IMR-90 (cell line): Measurements from ENCODE around the gene JAKMIP2.

ENCODE experiments used
- BHLHE40 ChIP-seq: fragments of 150-350 bp; IDR thresholded peaks from 2 replicates; pipeline ENCODE4 v1.6.1; 2016; ENCODE audit warnings: mild to moderate bottlenecking, low read depth, low read length
- CEBPB ChIP-seq: IDR thresholded peaks from 2 replicates; pipeline ENCODE4 v1.6.1; 2012; ENCODE audit warnings: low read depth, low read length, improper control_type of control experiment
- CHD1 ChIP-seq: IDR thresholded peaks from 2 replicates; pipeline ENCODE4 v1.6.1; 2012; ENCODE audit warnings: low read depth, low read length, improper control_type of control experiment
- FOS ChIP-seq: fragments of 150-350 bp; IDR thresholded peaks from 2 replicates; pipeline ENCODE4 v1.6.1; 2016; ENCODE audit warnings: low read depth, low read length
- MAFK ChIP-seq: IDR thresholded peaks from 2 replicates; pipeline ENCODE4 v1.6.1; 2012; ENCODE audit warnings: low read depth, low read length, improper control_type of control experiment
- MXI1 ChIP-seq: IDR thresholded peaks from 2 replicates; pipeline ENCODE4 v1.6.1; 2012; ENCODE audit warnings: low read depth, mild to moderate bottlenecking, low read length, moderate library complexity, borderline replicate concordance
- NFE2L2 ChIP-seq: fragments of 150-350 bp; IDR thresholded peaks from 2 replicates; pipeline ENCODE4 v1.6.1; 2016; ENCODE audit warnings: low read depth, mild to moderate bottlenecking, low read length
- POLR2A ChIP-seq: IDR thresholded peaks from 2 replicates; pipeline ENCODE4 v1.6.1; 2012; ENCODE audit warnings: mild to moderate bottlenecking, low read depth, low read length
- RAD21 ChIP-seq: IDR thresholded peaks from 2 replicates; pipeline ENCODE4 v1.6.1; 2012; ENCODE audit warnings: low read length, improper control_type of control experiment
- RCOR1 ChIP-seq: IDR thresholded peaks from 2 replicates; pipeline ENCODE4 v1.6.1; 2012; ENCODE audit warnings: mild to moderate bottlenecking, low read length, improper control_type of control experiment; ENCODE audit not compliant: insufficient replicate concordance
- RFX5 ChIP-seq: IDR thresholded peaks from 2 replicates; pipeline ENCODE4 v1.8.0; 2012; ENCODE audit warnings: low read depth, mild to moderate bottlenecking, low read length, moderate library complexity
- SMC3 ChIP-seq: fragments of 150-350 bp; IDR thresholded peaks from 2 replicates; pipeline ENCODE4 v1.6.1; 2016; ENCODE audit warnings: low read depth, mild to moderate bottlenecking, antibody characterized with exemption, low read length, moderate library complexity
- TF ChIP-seq, protein P1 (sequence below): conservative IDR thresholded peaks from 2 replicates; pipeline ENCODE4 v1.5.1; 2012; ENCODE audit warnings: mild to moderate bottlenecking, low read depth, low read length, improper control_type of control experiment
- TF ChIP-seq, protein P2 (sequence below): fragments of 150-350 bp; IDR thresholded peaks from 2 replicates; pipeline ENCODE4 v1.6.1; 2016; ENCODE audit warnings: low read depth, mild to moderate bottlenecking, low read length, moderate library complexity, borderline replicate concordance

DNA sequence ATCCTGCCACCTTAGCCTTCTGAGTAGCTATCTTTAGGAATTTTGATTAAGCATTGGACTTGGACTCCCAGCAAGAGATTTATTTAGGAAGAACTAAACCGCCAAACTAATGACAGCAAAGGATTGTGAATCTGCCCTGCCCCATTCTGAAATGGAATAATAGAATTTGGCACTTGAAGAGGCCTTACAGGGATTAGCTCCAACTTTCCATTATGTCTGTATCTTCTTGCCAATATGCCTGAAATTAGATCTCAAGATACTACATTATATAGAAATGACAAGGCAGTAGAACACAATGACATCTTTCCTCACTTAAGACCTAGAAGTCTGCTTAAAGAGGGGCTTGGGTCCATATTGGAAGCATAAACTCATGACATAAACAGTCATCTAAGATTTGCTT is 195.7 kb downstream of the JAKMIP2 start:
- TF ChIP-seq, protein P1, sequence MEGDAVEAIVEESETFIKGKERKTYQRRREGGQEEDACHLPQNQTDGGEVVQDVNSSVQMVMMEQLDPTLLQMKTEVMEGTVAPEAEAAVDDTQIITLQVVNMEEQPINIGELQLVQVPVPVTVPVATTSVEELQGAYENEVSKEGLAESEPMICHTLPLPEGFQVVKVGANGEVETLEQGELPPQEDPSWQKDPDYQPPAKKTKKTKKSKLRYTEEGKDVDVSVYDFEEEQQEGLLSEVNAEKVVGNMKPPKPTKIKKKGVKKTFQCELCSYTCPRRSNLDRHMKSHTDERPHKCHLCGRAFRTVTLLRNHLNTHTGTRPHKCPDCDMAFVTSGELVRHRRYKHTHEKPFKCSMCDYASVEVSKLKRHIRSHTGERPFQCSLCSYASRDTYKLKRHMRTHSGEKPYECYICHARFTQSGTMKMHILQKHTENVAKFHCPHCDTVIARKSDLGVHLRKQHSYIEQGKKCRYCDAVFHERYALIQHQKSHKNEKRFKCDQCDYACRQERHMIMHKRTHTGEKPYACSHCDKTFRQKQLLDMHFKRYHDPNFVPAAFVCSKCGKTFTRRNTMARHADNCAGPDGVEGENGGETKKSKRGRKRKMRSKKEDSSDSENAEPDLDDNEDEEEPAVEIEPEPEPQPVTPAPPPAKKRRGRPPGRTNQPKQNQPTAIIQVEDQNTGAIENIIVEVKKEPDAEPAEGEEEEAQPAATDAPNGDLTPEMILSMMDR, result no peak
- TF ChIP-seq MAFK (no peak), RAD21 (no peak), MXI1 (no peak), POLR2A (no peak), BHLHE40 (no peak), FOS (no peak), CEBPB (no peak), RCOR1 (no peak), SMC3 (no peak), RFX5 (no peak), CHD1 (no peak), NFE2L2 (no peak)
- TF ChIP-seq, protein P2, sequence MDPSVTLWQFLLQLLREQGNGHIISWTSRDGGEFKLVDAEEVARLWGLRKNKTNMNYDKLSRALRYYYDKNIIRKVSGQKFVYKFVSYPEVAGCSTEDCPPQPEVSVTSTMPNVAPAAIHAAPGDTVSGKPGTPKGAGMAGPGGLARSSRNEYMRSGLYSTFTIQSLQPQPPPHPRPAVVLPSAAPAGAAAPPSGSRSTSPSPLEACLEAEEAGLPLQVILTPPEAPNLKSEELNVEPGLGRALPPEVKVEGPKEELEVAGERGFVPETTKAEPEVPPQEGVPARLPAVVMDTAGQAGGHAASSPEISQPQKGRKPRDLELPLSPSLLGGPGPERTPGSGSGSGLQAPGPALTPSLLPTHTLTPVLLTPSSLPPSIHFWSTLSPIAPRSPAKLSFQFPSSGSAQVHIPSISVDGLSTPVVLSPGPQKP, result no peak
